HPDE6-E6E7 (cell line): ENCODE data around the gene ALDH1A2.
A peak's percentile ranks its signal among the peaks of the same experiment; 100 is the strongest.

ENCODE experiments used
- DNase-seq: peaks from one replicate; pipeline ENCODE4 v3.0.0; 2011; ENCODE audit warnings: missing footprints; ENCODE audit errors: extremely low spot score

Gene ALDH1A2

DNA sequence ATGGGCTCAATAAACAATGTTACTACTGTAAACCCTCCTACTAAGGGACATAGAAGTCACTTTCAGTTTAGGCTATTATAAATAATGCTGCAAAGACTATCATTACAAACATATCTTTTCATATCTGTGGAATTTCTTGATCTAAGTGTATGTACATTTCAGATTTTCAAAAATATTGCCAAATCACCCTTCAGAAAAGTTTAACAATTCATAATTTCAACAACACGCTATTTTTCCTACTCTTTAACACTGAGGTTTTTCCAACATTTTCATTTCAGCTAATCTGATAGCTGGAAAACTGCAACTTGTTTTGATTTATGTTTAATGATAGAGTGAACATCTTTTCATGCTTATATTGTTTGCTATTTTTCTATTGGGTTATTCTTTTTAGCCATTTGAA is 69.0 kb downstream of the ALDH1A2 start:
- no peak for DNase-seq

GRCh38 chr15:57994221-57995049 is 71.1 kb downstream of the ALDH1A2 start:
- DNase-seq = no peak

DNA sequence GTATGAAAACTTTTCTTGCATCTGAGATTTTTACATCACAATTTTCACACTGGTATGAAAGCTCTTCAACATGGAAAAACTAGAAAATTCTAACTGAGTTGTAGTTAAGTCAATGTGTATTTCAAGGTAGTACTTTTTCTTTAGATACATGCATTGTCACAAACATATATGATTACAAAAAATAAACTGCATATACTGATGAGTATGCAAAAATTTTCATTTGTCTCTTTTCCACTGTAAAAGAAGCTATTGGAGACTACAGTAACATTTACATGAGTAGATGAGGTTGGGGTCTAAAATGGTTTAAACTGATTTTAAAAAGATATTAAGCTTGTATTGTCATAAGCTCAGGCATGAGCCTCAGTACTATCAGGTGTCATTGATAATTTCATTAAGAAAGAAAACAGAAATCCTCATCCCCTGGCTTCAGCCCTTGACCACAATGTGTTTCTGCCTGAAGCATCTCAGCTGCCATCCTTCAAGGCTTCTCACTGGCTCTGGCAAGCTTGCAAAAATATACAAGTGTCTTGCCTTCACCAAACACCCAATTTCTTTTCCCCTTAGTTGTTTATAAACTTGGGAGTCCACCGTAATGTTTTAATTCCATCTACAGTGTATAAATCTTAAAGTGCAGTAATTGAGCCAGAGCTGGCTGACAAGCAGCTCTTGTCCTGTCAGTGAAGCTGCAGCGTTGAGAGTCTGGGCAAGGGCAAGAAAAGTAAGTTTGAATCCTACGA is 71.9 kb downstream of the ALDH1A2 start:
- no peak for DNase-seq

- DNase-seq = no peak
Measured at GRCh38 chr15:57992761-57993355, 72.7 kb downstream of the ALDH1A2 start.

DNA sequence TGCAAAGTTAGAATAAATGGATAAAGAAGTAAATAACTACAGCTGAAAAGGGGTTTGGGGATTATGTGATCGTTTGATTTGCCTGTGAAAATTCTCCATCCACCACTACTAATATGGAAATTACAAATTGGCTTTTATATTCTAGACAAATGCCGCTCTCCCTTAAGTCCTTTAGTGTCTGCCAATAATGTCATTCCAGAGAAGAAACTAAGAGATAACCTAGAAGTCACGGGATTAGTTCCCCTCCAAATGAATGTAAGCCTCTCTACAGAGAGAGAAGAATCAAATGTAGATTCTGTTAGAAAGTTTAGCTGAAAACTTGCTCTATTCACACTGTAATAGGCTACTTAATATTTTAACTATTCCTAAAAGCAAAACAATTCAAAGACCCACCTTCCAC is 92.0 kb downstream of the ALDH1A2 start:
- no peak for DNase-seq

DNA sequence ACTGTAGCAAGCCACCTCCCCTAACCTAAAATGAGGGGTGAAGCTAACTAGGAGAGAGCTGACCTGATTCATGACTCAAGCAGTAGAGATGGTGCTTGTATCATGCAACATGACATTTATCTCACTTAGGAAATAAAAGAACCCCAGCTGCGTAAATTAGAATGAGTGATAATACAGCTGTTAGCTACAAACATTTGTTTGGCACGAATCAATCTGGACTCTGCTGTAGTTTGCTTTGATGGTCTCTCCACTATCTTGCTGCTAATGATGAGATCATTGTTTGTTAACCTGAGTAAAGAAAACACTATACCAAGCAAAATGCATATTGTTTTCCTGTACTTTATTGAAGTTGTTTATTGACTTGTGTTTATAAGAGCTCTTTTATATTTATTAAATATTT is 92.6 kb downstream of the ALDH1A2 start:
- DNase-seq = no peak

GRCh38 chr15:57969996-57970395 is 95.5 kb downstream of the ALDH1A2 start:
- no peak for DNase-seq

GRCh38 chr15:57969355-57969754 is 96.2 kb downstream of the ALDH1A2 start:
- DNase-seq = peak; percentile 21

DNA sequence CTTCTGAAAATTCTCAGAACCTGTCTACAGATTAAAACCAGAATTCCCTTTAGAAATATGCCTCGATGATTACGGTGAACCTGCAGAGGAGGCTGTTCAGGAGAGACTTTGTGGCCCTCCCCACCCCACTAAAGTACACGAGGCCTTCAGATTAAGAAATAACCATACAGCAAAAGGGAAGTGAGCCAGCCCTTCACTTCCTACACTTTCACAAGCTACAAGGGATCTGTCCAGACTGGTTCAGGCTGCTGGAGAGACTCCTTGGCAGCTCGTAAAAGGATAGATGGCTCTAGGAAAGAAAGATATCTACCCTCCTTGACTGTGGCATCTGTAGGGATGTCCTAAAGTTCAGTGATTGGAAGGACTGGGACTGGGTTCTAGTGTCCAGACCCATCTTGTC is 102.6 kb downstream of the ALDH1A2 start:
- peak; percentile 22 for DNase-seq

DNA sequence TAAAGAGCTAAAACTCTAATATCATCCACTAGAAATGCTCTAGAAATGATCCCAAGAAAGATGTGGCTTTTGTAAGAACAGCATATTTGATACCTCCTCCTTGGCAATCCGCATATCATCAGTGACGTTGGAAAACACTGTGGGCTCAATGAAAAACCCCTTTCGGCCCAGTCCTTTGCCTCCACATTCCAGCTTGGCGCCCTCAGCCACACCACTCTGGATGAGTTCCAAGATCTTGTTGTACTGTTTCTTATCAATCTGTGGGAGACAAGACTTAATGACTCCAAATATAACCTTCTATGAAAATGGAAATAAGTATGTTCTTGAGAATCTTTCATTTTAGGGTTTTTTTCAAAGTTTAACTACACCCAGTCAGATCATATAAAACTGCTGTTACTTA is 103.6 kb downstream of the ALDH1A2 start:
- DNase-seq = no peak

GRCh38 chr15:57957113-57957512 is 108.4 kb downstream of the ALDH1A2 start:
- DNase-seq = no peak

GRCh38 chr15:57953874-57954273 is 111.6 kb downstream of the ALDH1A2 start:
- DNase-seq = no peak

GRCh38 chr15:57951328-57951932 is 114.1 kb downstream of the ALDH1A2 start:
- DNase-seq = no peak

- DNase-seq = no peak
Measured at GRCh38 chr15:57950381-57950946, 115.0 kb downstream of the ALDH1A2 start.

DNA sequence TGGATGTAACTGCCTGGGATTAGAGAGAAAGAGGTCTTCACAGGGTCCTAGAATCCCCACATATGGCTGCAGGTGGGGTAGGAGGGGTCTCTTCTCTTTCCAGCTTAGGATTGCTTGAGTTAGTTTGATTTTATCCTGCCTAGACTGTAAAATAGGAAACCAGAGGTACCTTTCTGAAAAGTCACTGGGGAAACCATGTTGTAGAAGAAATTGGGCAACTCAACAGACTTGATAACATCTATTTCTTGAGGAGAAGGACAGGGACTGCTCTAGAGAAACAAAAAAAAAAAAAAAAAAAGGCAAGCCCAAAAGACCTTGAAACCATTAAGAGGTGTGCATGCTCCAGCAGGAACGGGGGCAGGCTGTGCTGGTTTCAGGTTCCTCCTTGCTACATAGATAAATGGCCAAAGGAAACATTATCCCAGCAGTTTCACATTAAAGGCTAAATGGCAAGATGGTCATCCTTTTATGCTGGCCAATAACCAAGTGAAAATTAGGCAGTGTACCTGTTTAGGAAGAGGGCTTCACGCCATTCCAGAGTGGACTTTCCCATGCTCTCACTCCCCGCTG is 116.1 kb downstream of the ALDH1A2 start:
- DNase-seq = no peak

GRCh38 chr15:57948351-57949289 is 116.9 kb downstream of the ALDH1A2 start:
- DNase-seq = no peak

DNA sequence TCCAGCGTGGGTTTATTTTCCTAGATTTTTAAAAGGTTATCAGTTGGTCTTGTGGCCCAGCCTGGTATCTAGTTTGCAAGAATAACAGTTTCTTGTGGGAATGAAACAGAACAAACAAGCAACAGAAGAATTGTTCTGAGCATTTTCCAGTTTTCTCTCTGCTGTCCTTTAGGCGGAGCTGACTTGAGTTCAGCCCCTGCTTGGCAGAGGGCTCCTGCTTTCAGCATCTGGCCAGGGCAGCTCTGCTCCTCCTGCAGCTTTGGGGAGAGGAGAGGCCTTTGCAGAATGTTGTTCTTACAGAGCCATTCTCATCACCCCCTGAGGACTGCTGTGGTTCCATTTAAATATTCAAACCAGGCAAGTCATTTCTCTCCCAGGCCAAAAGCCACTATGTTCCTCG is 117.7 kb downstream of the ALDH1A2 start:
- no peak for DNase-seq

DNA sequence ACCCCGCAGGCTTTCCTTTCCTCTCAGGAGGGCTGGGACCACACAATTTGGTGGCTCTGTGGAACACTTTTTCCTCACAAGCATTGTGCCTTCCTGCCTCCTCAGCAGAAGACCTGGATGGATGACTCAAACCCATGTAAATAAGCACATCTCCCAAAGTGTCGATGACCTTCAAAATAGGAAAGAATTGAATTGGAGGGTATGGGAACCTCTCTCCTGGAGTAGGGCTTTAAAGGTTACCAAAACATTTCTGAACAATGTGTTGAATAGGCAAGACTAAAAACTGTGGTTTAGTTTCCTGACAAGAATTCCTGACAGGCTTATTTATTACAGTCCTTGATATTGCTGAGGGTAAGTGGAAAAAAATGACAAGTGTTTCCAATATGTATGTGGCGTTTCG is 118.2 kb downstream of the ALDH1A2 start:
- DNase-seq = no peak

DNA sequence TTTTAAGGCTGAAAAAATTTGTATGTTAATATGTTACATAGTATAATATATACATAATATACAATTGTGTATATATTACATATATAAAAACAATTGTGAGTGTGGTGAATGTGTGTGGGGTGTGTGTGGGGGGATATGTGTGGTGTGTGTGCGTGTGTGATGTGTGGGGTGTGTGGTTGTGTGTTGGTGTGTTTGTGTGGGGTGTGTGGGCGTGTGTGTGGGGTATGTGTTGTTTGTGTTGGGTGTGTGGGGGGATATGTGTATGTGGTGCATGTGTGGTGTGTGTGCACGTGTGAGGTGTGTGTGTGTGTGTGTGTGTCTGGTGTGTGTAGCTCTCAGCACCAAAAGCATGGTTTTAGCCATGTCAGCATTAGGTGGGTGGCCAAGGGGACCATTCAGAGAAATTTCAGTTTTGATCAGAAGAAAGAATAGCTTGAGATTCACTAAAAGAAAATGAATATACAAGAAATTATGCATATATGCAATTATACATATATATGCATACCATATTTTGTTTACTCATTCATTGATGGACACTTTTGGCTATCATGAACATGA is 118.9 kb downstream of the ALDH1A2 start:
- no peak for DNase-seq

DNA sequence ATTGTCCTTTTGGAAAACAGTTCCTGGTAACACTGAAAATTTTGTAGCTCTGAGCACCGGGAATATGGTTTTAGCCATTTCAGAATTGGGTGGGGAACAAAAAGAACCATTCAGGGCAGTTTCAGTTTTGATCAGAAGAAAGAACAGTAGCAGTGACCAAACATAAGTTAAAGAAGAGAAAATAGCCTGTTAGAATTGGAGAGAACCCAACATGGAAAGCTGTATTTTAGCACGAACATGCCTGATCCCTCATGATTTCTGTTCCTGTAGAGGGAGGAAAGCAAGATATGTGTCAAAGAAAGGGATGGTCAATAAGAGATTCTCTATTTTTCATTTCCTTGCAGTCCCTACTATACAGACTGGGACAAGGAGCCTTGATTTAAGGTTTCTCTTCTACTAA is 119.9 kb downstream of the ALDH1A2 start:
- no peak for DNase-seq
